ENCODE data around the gene SYNDIG1L. TPM values are rescaled to one million over a fixed set of nuclear protein-coding genes. Genes with fewer than 3 reads are reported as not detected.

The SYNDIG1L gene
- total RNA-seq, 1 experiment from 2014 or later, result 1.4 TPM

- H3K4me3 Mint-ChIP-seq, result no peak overlapping the region
- no peaks in the 10 kb centered on the region for H3K9me3 Mint-ChIP-seq
- H3K27me3 Mint-ChIP-seq (ENCODE audit: low read depth), result peaks cover 19% of the 10 kb centered on the region
- no peak overlapping the region for H3K27ac Mint-ChIP-seq
- no peaks in the 10 kb centered on the region for H3K36me3 Mint-ChIP-seq
- peaks cover 26% of the 10 kb centered on the region for H3K4me1 Mint-ChIP-seq
- ATAC-seq, result no peak
- POLR2A ChIA-PET, result no interaction called here
- TF ChIP-seq ZBTB21 (CRISPR knock-in tag; IDR thresholded peaks at IDR 0.05; ENCODE audit: borderline replicate concordance), result no peak
- TF ChIP-seq ZNF232 (CRISPR knock-in tag; IDR thresholded peaks at IDR 0.05), result no peak
- no peak for TF ChIP-seq NFATC4 (CRISPR knock-in tag; IDR thresholded peaks at IDR 0.05)
- TF ChIP-seq GABPB1 (CRISPR knock-in tag; IDR thresholded peaks at IDR 0.05), result no peak
- CTCF ChIA-PET, result interaction anchor here (1.5 kb wide), 1 partner anchor 81 kb away, joined by 5 read pairs; no protein-coding TSS in a partner anchor
- DNase-seq (ENCODE audit: low spot score), result no peak
These were observed 4.0 kb downstream of the SYNDIG1L start for GRCh38 chr14:74421981-74422380.

GRCh38 chr14:74419086-74419485, 6.9 kb downstream of the SYNDIG1L start:
- H3K27ac Mint-ChIP-seq, result no peak overlapping the region
- no peaks in the 10 kb centered on the region for H3K36me3 Mint-ChIP-seq
- no peak overlapping the region for H3K4me3 Mint-ChIP-seq
- DNase-seq (ENCODE audit: low spot score), result no peak
- no peaks in the 10 kb centered on the region for H3K9me3 Mint-ChIP-seq
- peaks cover 3% of the 10 kb centered on the region; the same call in 1 of the 2 replicates for H3K27me3 Mint-ChIP-seq (ENCODE audit: low read depth)
- ATAC-seq, result no peak
- H3K4me1 Mint-ChIP-seq, result peaks cover 24% of the 10 kb centered on the region
- ChIA-PET CTCF (interaction anchor here (0.9 to 1.2 kb wide), 2 partner anchors 19 to 162 kb away, joined by 3 to 4 read pairs; no protein-coding TSS in a partner anchor), POLR2A (interaction anchor here (1.0 kb wide), 1 partner anchor 19 kb away, joined by 3 read pairs; no protein-coding TSS in a partner anchor)
- TF ChIP-seq PRDM15 (CRISPR knock-in tag; IDR thresholded peaks at IDR 0.05) (no peak), CDX4 (CRISPR knock-in tag; IDR thresholded peaks at IDR 0.05; ENCODE audit: borderline replicate concordance) (no peak), AFF4 (CRISPR knock-in tag; IDR thresholded peaks at IDR 0.05; ENCODE audit: borderline replicate concordance) (no peak), ZSCAN18 (CRISPR knock-in tag; IDR thresholded peaks at IDR 0.05) (no peak), GTF2I (CRISPR knock-in tag; conservative IDR thresholded peaks at IDR 0.05) (no peak), ZNF121 (CRISPR knock-in tag; IDR thresholded peaks at IDR 0.05) (no peak), ZNF423 (CRISPR knock-in tag; IDR thresholded peaks at IDR 0.05) (no peak), MYBL2 (CRISPR knock-in tag; IDR thresholded peaks at IDR 0.05) (no peak), CREB1 (CRISPR knock-in tag; IDR thresholded peaks at IDR 0.05) (no peak), ETV6 (CRISPR knock-in tag; IDR thresholded peaks at IDR 0.05) (no peak), TEAD1 (CRISPR knock-in tag; IDR thresholded peaks at IDR 0.05) (no peak), TCF7 (CRISPR knock-in tag; IDR thresholded peaks at IDR 0.05; ENCODE audit: low read depth) (no peak)
- TF ChIP-seq, protein P1, sequence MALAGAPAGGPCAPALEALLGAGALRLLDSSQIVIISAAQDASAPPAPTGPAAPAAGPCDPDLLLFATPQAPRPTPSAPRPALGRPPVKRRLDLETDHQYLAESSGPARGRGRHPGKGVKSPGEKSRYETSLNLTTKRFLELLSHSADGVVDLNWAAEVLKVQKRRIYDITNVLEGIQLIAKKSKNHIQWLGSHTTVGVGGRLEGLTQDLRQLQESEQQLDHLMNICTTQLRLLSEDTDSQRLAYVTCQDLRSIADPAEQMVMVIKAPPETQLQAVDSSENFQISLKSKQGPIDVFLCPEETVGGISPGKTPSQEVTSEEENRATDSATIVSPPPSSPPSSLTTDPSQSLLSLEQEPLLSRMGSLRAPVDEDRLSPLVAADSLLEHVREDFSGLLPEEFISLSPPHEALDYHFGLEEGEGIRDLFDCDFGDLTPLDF (CRISPR knock-in tag; IDR thresholded peaks at IDR 0.05), result no peak
- TF ChIP-seq, protein P2, sequence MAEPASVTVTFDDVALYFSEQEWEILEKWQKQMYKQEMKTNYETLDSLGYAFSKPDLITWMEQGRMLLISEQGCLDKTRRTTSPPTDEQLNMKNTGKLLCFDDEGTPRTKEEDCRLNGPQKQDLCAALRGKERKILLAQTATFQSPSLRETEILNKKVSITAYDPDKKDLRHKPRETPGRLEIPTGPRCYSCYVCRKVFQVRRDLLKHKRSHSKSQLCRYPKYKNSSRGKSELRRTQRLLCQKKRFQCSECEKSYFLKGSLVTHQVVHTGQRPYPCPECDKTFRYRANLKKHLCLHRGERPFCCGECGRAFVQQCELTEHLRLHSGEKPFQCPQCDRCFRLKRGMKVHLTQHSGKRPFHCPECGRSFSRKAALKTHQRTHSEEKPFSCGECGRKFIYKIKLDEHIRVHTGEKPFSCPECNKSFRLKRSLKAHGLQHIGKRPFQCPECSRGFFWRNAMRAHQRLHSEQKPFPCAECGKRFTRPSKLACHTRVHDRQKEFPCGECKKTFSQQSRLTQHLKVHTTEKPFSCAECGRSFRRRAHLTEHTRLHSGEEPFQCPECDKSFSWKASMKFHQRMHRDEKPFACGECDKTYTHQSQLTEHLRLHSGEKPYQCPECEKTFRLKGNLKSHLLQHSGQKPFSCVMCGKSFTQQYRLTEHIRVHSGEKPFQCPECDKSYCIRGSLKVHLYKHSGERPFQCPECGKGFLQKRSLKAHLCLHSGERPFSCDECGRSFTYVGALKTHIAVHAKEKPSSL (CRISPR knock-in tag; conservative IDR thresholded peaks at IDR 0.05), result no peak
- TF ChIP-seq, protein P3, sequence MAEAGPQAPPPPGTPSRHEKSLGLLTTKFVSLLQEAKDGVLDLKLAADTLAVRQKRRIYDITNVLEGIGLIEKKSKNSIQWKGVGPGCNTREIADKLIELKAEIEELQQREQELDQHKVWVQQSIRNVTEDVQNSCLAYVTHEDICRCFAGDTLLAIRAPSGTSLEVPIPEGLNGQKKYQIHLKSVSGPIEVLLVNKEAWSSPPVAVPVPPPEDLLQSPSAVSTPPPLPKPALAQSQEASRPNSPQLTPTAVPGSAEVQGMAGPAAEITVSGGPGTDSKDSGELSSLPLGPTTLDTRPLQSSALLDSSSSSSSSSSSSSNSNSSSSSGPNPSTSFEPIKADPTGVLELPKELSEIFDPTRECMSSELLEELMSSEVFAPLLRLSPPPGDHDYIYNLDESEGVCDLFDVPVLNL (CRISPR knock-in tag; IDR thresholded peaks at IDR 0.05; ENCODE audit: borderline replicate concordance, low read depth), result no peak
